GM18519 (cell line): ENCODE measurements around the gene HLA-G.

Experiments used
- ATAC-seq: cut with Tn5 transposase; IDR thresholded peaks from one replicate; pipeline ENCODE4 v1.9.1; 2021; ENCODE audit warnings: mild to moderate bottlenecking, moderate library complexity; ENCODE audit not compliant: unreplicated experiment, low FRiP score

The HLA-G gene

DNA sequence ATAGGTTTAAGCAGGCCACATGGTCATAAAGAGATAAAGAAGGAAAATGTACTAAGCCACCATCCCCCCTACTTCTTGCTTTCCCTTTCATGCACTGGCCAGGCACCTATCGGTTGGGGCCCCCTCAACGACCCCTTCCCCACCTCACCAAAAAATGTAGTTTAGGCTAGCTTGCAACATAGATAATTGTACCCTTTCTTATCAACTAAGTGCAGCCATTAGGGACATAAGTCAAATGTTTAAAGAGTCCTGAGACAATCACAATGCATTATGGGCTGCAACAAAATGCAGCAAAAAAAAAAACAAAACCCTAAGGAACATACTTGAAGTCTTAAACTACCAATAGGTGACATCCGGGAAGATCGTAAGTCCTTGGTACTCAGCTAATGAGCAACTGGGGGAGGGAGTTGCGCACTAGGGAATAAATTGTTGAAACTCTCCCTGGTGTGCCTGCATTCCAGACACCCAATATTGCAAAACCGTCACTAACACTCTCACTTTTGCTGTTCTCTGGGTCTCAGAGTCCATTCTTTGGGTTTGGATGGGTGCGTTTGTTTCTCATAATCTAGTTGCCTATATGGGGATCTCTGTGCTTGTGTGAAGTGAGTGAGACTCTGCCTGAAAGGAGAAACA, 12.4 kb upstream of the HLA-G start:
- ATAC-seq: no peak

DNA sequence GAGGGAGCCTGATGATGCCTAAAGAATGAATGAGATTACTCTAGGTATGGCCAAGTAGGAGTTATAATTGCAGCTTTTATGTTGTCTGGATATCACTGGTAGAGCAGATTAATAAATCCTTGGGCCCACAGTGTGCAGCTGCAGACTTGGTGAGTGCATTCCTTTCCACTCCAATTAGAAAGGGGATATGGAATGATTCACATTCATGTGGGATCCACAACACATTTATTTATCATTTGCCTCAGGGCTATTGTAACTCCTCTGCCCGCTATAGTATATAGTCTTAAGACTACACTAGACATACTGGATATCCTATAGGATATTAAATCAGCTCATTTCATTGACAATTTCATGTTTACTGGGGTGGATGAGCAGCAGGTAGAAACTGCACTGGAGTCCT, 11.6 kb upstream of the HLA-G start:
- no peak for ATAC-seq

DNA sequence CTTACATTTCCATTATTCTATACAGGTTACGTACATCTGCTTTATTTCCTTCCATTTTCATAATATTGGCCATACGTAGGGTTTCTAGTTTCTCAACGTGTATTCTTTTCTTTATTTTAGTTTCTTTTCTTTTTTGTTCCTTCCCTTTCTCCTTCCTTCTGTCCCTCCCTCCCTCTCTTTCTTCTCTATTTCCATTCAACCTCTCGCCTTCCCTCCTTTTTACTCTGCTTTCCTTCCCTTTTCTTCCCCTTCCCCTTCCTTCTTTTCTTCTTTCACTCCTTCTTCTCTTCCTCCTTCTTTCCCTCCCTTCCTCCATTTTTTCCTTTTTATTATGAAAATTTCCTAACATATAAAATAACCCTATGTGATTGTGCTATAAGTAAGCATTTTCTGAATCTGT, 8.7 kb upstream of the HLA-G start:
- ATAC-seq: no peak

DNA sequence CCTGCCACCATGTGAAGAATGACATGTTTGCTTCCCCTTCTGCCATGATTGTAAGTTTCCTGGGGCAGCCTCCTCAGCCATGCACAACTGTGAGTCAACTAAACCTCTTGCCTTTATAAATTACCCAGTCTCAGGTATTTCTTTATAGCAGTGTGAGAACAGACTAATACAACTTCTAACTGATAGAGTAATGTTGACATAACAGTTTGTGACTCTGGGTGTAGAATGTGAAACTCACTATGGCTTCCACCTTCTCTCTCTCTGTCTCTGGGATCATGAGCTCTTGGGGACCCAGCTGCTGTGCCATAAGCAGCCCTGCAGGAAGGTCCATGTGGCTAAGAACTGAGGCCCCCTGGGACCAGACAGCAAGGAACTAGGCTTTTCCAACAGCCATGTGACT, 3.5 kb upstream of the HLA-G start:
- ATAC-seq: no peak

DNA sequence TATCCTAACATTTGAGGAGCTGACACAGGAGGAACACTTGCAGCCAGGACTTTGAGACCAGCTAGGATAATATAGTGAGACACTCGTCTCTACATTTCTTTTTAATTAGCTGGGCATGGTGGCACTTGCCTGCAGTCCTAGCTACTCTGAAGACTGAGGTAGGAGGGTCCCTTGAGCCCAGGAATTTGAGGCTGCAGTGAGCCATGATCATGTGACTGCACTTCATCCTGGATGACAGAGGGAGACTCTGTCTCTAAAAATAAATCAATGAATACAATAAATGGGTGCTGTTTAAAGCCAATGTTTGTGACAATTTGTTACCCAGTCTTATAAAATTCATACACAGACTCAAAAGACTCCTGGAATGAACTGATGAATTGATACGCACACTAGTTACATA, 1.8 kb upstream of the HLA-G start:
- ATAC-seq: no peak

DNA sequence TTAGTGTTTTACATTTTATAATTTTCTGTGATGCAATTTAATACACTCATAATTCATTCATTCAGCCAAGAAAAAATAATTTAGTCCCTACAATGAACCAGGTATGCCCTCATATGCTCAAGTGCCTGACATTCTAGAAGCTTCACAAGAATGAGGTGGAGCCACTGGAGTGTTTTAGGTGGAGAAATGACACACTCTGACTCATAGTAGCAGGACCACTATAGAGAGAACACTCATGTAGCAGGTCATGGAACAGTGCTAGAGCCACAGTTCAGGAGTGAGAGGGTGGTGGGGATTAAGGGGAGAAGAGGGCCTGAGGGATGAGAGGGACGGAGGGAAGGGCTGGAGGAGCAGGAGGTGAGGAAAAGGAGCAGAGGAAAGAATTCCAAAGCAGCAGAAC, 1.4 kb upstream of the HLA-G start:
- no peak for ATAC-seq

DNA sequence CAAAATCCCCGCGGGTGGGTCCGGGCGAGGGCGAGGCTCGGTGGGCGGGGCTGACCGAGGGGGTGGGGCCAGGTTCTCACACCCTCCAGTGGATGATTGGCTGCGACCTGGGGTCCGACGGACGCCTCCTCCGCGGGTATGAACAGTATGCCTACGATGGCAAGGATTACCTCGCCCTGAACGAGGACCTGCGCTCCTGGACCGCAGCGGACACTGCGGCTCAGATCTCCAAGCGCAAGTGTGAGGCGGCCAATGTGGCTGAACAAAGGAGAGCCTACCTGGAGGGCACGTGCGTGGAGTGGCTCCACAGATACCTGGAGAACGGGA, 809 bp downstream of the HLA-G start:
- ATAC-seq: no peak

DNA sequence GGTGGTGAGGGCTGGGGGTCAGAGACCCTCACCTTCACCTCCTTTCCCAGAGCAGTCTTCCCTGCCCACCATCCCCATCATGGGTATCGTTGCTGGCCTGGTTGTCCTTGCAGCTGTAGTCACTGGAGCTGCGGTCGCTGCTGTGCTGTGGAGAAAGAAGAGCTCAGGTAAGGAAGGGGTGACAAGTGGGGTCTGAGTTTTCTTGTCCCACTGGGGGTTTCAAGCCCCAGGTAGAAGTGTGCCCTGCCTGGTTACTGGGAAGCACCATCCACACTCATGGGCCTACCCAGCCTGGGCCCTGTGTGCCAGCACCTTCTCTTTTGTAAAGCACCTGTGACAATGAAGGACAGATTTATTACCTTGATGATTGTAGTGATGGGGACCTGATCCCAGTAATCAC, 2.1 kb downstream of the HLA-G start:
- ATAC-seq: no peak

DNA sequence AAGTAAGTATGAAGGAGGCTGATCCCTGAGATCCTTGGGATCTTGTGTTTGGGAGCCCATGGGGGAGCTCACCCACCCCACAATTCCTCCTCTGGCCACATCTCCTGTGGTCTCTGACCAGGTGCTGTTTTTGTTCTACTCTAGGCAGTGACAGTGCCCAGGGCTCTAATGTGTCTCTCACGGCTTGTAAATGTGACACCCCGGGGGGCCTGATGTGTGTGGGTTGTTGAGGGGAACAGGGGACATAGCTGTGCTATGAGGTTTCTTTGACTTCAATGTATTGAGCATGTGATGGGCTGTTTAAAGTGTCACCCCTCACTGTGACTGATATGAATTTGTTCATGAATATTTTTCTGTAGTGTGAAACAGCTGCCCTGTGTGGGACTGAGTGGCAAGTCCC, 2.8 kb downstream of the HLA-G start:
- ATAC-seq: no peak

DNA sequence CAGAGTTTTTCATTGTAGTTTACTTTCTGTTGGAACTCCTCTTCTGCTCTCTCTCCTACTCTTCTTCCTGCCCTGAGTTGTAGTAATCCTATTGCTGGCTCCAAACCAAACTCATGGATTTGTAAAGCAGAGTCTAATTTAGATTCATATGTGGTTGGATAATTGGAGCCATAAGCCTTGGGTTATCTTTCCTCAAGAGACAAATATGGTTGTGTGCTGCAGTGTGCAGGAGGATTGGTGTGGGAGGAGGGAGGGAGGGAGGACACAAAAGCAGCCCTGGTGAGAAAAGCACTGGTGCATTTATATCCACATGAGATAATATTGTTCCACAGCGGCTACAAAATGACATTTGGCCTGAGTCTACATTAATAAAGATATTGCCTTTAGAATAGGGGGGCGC, 4.2 kb downstream of the HLA-G start:
- ATAC-seq: no peak

DNA sequence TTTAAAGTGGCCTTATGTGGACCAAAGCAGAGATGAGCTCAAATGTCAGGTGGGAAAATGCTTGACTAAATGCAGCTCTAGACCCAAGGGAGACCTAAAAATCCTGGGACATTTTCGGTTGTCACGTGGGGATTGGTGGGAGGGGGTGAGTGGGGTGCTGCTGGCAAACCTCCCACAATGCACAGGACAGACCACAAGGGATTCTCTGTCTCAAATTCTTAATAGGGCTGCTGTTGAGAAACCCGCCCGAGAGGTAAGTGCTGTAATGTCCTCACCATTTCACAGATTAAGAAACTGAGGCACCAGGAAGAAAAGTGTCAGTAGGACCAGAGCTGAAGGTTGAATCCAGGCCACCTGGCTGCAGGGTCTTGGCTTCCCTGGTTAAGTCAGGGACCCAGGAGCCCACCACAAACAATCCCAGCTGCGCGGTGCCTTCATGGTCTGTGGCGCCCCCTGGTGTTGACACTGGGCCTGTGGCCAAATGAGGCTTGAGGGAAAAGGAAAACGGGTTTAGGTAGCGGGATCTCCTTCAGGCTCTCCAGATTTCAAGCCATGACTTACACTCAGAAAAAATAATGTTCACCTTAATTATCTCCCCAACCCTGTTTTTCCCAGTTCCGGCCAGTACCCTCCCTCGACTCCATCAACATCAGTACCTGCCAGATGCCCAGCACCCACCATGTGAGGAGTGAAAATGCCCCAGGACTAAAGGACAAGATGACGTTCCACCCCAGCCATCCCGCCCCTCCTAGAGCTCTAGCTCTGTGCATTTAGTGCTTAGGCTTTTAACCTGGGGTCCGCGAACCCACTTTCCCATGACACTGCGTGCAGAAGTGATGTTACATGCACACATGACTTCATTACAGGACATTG, 7.2 kb downstream of the HLA-G start:
- ATAC-seq: no peak

DNA sequence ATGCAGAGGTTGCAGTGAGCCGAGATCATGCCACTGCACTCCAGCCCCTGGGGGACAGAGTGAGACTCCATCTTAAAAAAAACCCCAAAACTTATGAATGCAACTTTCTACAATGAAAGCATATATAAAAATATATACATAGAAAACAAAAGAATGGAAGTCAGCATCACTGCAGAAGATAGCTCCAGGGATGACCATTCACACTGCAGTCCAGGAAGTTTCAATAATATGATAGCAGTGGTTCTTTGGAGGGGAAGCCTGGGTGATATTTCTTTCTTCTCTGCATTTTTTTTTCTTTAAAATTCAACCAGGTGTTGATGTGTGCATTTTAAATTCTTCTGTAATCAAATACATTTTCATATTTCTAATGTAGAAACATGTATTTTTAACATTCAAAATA, 12.3 kb downstream of the HLA-G start:
- ATAC-seq: no peak

DNA sequence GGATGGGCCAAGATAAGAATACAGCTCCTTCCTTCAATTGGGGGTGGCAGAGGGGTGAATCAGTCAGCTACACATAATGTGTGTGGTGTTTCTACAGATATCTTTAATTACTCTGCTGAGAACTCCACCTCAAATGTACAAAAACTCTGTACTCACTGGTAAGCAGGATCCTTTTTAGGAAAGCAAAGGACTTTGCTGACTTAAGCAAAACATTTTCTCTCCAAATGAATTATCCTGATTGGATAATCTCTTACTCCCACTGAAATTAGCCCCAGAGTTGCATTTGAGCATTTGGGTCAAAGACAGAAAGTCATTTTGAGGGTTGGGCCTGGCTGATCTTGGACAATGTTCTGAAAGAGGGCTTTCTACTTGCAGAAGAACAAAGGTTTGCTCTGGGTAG, 13.4 kb downstream of the HLA-G start:
- ATAC-seq: no peak

DNA sequence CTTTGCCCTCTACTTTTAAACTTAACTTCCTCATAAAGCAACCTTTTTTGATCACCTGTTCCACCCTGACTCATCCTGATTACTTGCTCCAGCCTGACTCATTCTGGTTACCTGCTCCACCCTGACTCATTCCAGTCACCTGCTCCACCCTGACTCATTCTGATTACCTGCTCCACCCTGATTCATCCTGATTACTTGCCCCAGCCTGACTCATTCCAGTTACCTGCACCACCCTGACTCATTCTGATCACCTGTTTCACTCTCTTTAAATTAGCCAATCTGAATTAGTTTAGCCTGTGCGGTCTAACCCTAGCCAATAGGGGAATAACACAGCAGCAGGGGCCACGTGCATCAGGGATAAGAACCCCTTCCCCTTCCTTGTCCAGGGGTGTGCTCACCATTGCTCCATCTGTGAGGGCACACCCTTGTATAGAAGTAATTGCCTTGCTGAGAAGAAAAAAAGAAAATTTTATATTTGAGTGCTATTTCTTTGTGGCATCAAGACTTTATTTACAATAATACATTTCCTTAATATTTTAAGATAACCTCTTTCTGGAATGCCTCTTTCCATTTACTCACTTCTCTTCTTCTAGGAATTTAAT, 17.9 kb downstream of the HLA-G start:
- ATAC-seq: no peak

DNA sequence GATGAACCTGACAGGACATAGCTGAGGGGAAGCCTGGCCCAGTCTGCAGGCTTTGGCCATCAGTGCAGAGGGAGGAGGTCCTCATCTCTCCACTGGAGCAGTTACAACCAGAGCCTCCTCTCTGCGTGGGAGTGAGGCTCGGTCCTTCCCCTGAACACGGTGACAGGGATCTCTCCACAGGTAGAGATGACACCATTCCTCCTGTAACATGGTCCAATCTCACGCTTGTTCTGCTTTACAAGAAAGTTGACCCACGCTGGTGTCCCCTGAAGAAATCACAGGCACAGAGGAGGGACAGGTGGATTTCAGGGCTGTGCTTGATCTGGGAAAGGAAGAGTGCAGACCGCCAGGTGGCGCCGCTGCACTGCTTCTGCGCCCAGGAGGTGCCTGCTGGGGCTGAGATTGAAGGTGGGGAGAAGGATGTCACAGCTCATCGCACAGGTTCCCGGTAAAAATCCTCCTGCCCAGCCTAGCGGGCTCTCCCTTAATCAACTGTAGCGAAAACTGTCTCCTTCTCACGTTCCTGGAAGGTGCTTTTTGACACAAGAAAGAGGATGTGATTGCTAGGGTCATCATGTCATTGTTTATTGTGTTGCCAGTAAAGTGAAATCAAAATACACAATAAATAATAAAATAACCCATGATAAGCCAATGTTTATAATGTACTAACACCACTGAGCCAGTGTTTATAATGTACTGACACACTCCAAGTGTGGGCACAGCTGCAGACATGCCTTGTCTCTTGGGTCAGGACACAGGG, 20.4 kb downstream of the HLA-G start:
- ATAC-seq: no peak

DNA sequence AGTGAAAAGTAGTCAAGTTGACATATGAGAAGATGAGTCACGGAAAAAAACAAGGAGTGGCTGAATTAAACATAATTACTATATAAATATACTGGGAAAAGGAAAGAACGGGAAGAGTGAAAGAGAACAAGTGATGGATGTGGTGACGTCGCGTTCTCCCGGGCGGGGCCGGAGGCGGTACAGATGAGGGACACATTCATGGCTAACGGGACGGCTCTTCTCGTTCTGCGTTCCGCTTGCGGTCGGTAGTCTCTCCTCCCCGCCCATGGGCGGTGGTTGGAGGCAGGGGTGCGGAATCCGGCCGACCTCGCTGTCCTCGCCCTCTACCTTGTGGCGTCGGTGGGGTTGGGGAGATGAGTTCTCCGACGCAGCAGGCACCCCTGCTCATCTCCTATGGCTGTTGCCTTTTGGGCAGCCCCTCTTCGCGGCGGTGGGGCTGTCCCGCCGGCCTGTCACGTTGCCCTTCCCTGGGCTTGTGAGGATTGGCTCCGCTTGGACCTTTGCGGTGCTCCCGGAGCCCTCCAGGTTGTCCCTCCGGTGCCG, 22.5 kb downstream of the HLA-G start:
- no peak for ATAC-seq

DNA sequence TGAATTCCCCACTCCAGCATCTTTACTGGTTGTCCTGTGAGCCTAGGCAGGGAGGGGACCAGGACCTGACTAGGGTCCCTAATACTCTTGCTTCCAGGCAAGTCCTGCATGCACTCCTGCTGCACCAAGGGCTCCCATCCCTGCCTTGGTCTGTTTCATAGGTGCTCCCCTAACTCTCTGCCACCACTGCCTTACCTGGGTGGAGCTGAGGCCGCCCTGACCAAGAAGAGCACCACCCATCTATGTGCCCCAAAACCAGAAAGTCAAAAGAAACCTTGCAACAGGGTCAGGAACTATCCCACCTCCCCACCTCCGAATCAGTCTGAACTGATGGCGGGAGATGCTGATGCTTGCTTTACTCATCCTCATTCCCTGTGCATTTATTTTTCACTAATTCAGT, 23.6 kb downstream of the HLA-G start:
- no peak for ATAC-seq

DNA sequence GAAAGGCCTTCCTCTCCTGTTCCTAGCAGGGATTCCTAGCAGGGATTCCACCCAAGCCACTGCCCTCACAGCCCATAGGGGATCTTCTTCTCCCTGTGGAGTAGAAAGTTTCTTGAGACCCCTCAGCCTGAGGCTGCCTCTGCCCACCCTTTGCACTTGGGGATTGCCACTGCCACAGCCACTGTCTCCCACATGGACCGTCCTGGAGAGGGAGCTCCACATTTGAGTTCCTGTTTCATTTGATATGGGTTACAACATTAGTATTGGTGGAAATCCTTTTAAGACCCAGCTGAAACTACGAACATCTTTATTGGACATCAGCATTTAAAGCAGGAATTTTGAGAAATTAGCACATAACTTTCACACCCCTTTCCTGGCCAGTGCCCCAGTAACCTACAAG, 25.6 kb downstream of the HLA-G start:
- no peak for ATAC-seq

DNA sequence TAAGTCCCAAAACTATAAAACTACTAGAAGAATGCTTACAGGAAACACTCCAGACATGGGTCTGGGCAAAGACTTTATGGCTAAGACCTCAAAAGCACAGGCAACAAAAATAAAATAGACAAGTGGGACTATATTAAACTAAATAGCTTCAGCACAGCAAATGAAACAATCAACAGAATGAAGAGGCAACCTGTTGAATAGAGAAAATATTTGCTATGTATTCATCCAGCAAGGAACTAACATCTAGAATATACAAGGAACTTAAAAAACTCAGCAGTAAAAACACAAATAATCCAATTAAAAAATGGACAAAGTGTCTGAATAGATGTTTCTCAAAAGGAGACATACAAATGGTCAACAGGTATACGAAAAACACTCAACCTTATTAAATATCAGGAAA, 30.4 kb downstream of the HLA-G start:
- ATAC-seq: no peak

DNA sequence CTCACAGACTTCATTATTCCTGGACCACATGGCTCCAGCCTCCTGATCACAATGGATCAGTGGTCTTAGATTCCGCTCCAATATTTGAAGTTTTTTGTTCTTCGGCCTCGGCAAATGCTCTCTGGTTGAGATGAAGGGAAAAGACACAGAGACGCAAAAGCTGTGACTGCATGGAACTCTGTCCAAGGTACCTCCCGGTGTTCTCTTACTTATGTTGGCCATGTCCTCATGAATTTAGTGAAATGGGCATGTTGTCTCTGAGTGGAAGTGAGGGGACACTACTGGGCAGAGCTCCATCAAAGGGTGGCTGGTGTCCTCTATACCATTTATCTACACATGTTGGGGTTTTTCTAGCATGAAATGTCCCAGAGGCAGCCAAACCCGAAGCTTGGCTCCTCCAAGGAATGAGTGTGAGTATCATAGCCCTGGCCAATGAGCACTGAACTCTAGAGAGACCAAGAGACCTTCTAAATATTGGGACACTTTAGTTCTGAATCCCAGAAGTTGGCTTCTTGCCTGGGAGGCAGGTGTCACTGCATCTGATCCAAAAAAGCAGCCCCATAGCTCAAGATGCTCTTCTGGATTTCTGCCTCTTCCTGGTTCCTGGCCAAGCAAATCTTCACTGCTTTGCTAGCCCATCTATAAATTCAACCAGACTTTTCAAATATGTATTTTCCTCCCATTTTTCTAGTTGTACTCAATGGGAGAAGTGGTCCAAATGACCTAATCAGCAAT, 34.1 kb downstream of the HLA-G start:
- no peak for ATAC-seq
